ENCODE measurements around the gene TPRN.

TPRN gene

GRCh38 chr9:137170486-137171148 is 29.9 kb downstream of the TPRN start:
- Mint-ChIP-seq H3K9me3 (no peaks in the 10 kb centered on the region), H3K4me3 (no peak overlapping the region), H3K27me3 (ENCODE audit: low read depth) (peaks cover 27% of the 10 kb centered on the region), H3K36me3 (ENCODE audit: low read depth) (no peaks in the 10 kb centered on the region), H3K27ac (no peak overlapping the region), H3K4me1 (ENCODE audit: low read depth) (no peaks in the 10 kb centered on the region)

- H3K36me3 Mint-ChIP-seq (ENCODE audit: low read depth) = no peaks in the 10 kb centered on the region
- peak within 1 kb of the TSS; percentile 28 for H3K4me3 Mint-ChIP-seq
- H3K27me3 Mint-ChIP-seq (ENCODE audit: low read depth) = peaks cover 27% of the 10 kb centered on the region
- peak within 1 kb of the TSS; percentile 59 for H3K27ac Mint-ChIP-seq
- no peaks in the 10 kb centered on the region for H3K9me3 Mint-ChIP-seq
- H3K4me1 Mint-ChIP-seq (ENCODE audit: low read depth) = no peaks in the 10 kb centered on the region
Measured at GRCh38 chr9:137169896-137170358, 30.6 kb downstream of the TPRN start, which contains the start of gene LRRC26. TSS of gene LRRC26 (minus strand) at chr9:137170051. CDS start at chr9:137169943, 108 bp downstream.

- H3K4me1 Mint-ChIP-seq (ENCODE audit: low read depth) = no peaks in the 10 kb centered on the region
- H3K27me3 Mint-ChIP-seq (ENCODE audit: low read depth) = peaks cover 27% of the 10 kb centered on the region
- H3K4me3 Mint-ChIP-seq = peak overlapping the region; percentile 28
- H3K27ac Mint-ChIP-seq = peak overlapping the region; percentile 59
- no peaks in the 10 kb centered on the region for H3K36me3 Mint-ChIP-seq (ENCODE audit: low read depth)
- H3K9me3 Mint-ChIP-seq = no peaks in the 10 kb centered on the region
Measured at GRCh38 chr9:137168904-137169856, 31.4 kb downstream of the TPRN start.

GRCh38 chr9:137168573-137168903 is 32.0 kb downstream of the TPRN start:
- no peak overlapping the region for H3K27ac Mint-ChIP-seq
- no peaks in the 10 kb centered on the region for H3K9me3 Mint-ChIP-seq
- H3K4me1 Mint-ChIP-seq (ENCODE audit: low read depth) = no peaks in the 10 kb centered on the region
- no peaks in the 10 kb centered on the region for H3K36me3 Mint-ChIP-seq (ENCODE audit: low read depth)
- H3K4me3 Mint-ChIP-seq = no peak overlapping the region
- H3K27me3 Mint-ChIP-seq (ENCODE audit: low read depth) = peaks cover 27% of the 10 kb centered on the region

GRCh38 chr9:137167747-137168572 is 32.6 kb downstream of the TPRN start:
- H3K9me3 Mint-ChIP-seq = no peaks in the 10 kb centered on the region
- peaks cover 21% of the 10 kb centered on the region for H3K27me3 Mint-ChIP-seq (ENCODE audit: low read depth)
- H3K4me3 Mint-ChIP-seq = no peak overlapping the region
- H3K27ac Mint-ChIP-seq = no peak overlapping the region
- no peaks in the 10 kb centered on the region for H3K4me1 Mint-ChIP-seq (ENCODE audit: low read depth)
- no peaks in the 10 kb centered on the region for H3K36me3 Mint-ChIP-seq (ENCODE audit: low read depth)

- no peaks in the 10 kb centered on the region for H3K9me3 Mint-ChIP-seq
- no peak overlapping the region for H3K4me3 Mint-ChIP-seq
- H3K4me1 Mint-ChIP-seq (ENCODE audit: low read depth) = no peaks in the 10 kb centered on the region
- no peak overlapping the region for H3K27ac Mint-ChIP-seq
- no peaks in the 10 kb centered on the region for H3K36me3 Mint-ChIP-seq (ENCODE audit: low read depth)
- H3K27me3 Mint-ChIP-seq (ENCODE audit: low read depth) = peaks cover 21% of the 10 kb centered on the region
Measured at GRCh38 chr9:137167277-137167746, 33.2 kb downstream of the TPRN start.

- peaks cover 21% of the 10 kb centered on the region for H3K27me3 Mint-ChIP-seq (ENCODE audit: low read depth)
- H3K9me3 Mint-ChIP-seq = no peaks in the 10 kb centered on the region
- no peaks in the 10 kb centered on the region for H3K4me1 Mint-ChIP-seq (ENCODE audit: low read depth)
- H3K27ac Mint-ChIP-seq = no peak overlapping the region
- H3K36me3 Mint-ChIP-seq (ENCODE audit: low read depth) = no peaks in the 10 kb centered on the region
- no peak overlapping the region for H3K4me3 Mint-ChIP-seq
Measured at GRCh38 chr9:137166380-137167229, 33.9 kb downstream of the TPRN start.

- no peaks in the 10 kb centered on the region for H3K36me3 Mint-ChIP-seq (ENCODE audit: low read depth)
- H3K27ac Mint-ChIP-seq = no peak overlapping the region
- H3K27me3 Mint-ChIP-seq (ENCODE audit: low read depth) = peaks cover 14% of the 10 kb centered on the region
- H3K9me3 Mint-ChIP-seq = no peaks in the 10 kb centered on the region
- no peaks in the 10 kb centered on the region for H3K4me1 Mint-ChIP-seq (ENCODE audit: low read depth)
- H3K4me3 Mint-ChIP-seq = no peak overlapping the region
Measured at GRCh38 chr9:137165250-137165836, 35.2 kb downstream of the TPRN start.

- no peaks in the 10 kb centered on the region for H3K9me3 Mint-ChIP-seq
- peaks cover 14% of the 10 kb centered on the region for H3K27me3 Mint-ChIP-seq (ENCODE audit: low read depth)
- no peaks in the 10 kb centered on the region for H3K4me1 Mint-ChIP-seq (ENCODE audit: low read depth)
- H3K36me3 Mint-ChIP-seq (ENCODE audit: low read depth) = no peaks in the 10 kb centered on the region
- H3K4me3 Mint-ChIP-seq = no peak overlapping the region
- no peak overlapping the region for H3K27ac Mint-ChIP-seq
Measured at GRCh38 chr9:137164370-137165249, 35.9 kb downstream of the TPRN start.

- Mint-ChIP-seq H3K9me3 (no peaks in the 10 kb centered on the region), H3K27ac (no peak overlapping the region), H3K4me3 (no peak overlapping the region), H3K4me1 (ENCODE audit: low read depth) (peaks cover 4% of the 10 kb centered on the region), H3K36me3 (ENCODE audit: low read depth) (no peaks in the 10 kb centered on the region), H3K27me3 (ENCODE audit: low read depth) (peaks cover 22% of the 10 kb centered on the region)
Measured at GRCh38 chr9:137163805-137164204, 36.7 kb downstream of the TPRN start.

GRCh38 chr9:137163365-137163715 is 37.2 kb downstream of the TPRN start:
- H3K4me3 Mint-ChIP-seq = no peak overlapping the region
- H3K36me3 Mint-ChIP-seq (ENCODE audit: low read depth) = no peaks in the 10 kb centered on the region
- no peaks in the 10 kb centered on the region for H3K9me3 Mint-ChIP-seq
- no peak overlapping the region for H3K27ac Mint-ChIP-seq
- peaks cover 23% of the 10 kb centered on the region for H3K27me3 Mint-ChIP-seq (ENCODE audit: low read depth)
- H3K4me1 Mint-ChIP-seq (ENCODE audit: low read depth) = peaks cover 4% of the 10 kb centered on the region

GRCh38 chr9:137162505-137163364 is 37.8 kb downstream of the TPRN start:
- Mint-ChIP-seq H3K4me1 (ENCODE audit: low read depth) (peaks cover 6% of the 10 kb centered on the region), H3K27ac (no peak overlapping the region), H3K9me3 (no peaks in the 10 kb centered on the region), H3K4me3 (no peak overlapping the region), H3K36me3 (ENCODE audit: low read depth) (no peaks in the 10 kb centered on the region), H3K27me3 (ENCODE audit: low read depth) (peaks cover 29% of the 10 kb centered on the region)

Data from T-helper 1 cell treated with Interleukin-12 subunit alpha and Interleukin-12 subunit beta and Interleukin-4 antibody, amounts not matched to agents 30 μg/mL and 1 μg/mL, for 36 hours (primary cell).